Breast epithelium (tissue), 3 donors: Measurements from ENCODE around the gene MAGIX.

Experiments used
- CTCF ChIP-seq, 3 donors: fragments of 450-650 bp; IDR thresholded peaks; one replicate each; pipeline ENCODE4 v1.5.1; 2016 to 2017; ENCODE audit warnings: antibody characterized with exemption in 3 of 3, mild to moderate bottlenecking in 3 of 3, moderate library complexity in 3 of 3
- POLR2A ChIP-seq: fragments of 450-650 bp; IDR thresholded peaks from one replicate; pipeline ENCODE4 v1.6.1; 2016; ENCODE audit warnings: antibody characterized with exemption, mild to moderate bottlenecking, moderate library complexity
- POLR2AphosphoS5 ChIP-seq, 3 donors: sonication (generic); formaldehyde crosslinking; IDR thresholded peaks; one replicate each; pipeline ENCODE4 v1.6.1; 2017; ENCODE audit warnings: antibody characterized with exemption in 3 of 3

- TF ChIP-seq CTCF (IDR thresholded peaks at IDR 0.05) (no peak), POLR2AphosphoS5 (IDR thresholded peaks at IDR 0.05) (no peak), POLR2A (no peak)
These were observed 51.9 kb downstream of the MAGIX start for GRCh38 chrX:49214416-49214815.
